ENCODE results near the gene OR10A7. TPM values are rescaled to one million over a fixed set of nuclear protein-coding genes. Genes with fewer than 3 reads are reported as not detected.

OR10A7 gene
- total RNA-seq, 1 donor from 2014 or later, result not detected

DNA sequence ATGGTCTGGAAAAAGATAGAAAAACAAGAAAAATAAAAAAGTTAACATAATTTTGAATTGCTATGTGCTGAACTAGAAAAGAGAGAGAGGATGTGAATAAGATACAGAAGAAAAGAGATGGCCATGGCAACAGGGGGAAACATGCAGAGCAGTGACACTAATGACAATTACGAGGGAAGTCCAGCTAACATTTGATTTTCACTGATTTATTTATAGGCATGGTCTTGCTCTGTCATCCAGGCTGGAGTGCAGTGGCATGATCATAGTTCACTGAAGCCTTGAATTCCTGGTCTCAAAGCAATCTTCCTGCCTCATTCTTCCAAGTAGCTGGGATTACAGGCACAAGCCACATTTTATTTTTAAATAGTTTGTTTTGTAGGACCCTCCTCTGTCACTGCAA lies 25.3 kb downstream of the OR10A7 start:
- Mint-ChIP-seq H3K4me3 (ENCODE audit: unreplicated experiment) (no peak overlapping the region), H3K9me3 (ENCODE audit: low read depth) (no peaks in the 10 kb centered on the region), H3K27ac (ENCODE audit: unreplicated experiment) (no peak overlapping the region), H3K27me3 (ENCODE audit: low read depth) (peaks cover 14% of the 10 kb centered on the region), H3K36me3 (ENCODE audit: low read depth) (no peaks in the 10 kb centered on the region), H3K4me1 (ENCODE audit: low read depth) (no peaks in the 10 kb centered on the region)
- no peak for DNase-seq (ENCODE audit: low spot score)
- TF ChIP-seq, protein P1, sequence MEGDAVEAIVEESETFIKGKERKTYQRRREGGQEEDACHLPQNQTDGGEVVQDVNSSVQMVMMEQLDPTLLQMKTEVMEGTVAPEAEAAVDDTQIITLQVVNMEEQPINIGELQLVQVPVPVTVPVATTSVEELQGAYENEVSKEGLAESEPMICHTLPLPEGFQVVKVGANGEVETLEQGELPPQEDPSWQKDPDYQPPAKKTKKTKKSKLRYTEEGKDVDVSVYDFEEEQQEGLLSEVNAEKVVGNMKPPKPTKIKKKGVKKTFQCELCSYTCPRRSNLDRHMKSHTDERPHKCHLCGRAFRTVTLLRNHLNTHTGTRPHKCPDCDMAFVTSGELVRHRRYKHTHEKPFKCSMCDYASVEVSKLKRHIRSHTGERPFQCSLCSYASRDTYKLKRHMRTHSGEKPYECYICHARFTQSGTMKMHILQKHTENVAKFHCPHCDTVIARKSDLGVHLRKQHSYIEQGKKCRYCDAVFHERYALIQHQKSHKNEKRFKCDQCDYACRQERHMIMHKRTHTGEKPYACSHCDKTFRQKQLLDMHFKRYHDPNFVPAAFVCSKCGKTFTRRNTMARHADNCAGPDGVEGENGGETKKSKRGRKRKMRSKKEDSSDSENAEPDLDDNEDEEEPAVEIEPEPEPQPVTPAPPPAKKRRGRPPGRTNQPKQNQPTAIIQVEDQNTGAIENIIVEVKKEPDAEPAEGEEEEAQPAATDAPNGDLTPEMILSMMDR (IDR thresholded peaks at IDR 0.05), result no peak

DNA sequence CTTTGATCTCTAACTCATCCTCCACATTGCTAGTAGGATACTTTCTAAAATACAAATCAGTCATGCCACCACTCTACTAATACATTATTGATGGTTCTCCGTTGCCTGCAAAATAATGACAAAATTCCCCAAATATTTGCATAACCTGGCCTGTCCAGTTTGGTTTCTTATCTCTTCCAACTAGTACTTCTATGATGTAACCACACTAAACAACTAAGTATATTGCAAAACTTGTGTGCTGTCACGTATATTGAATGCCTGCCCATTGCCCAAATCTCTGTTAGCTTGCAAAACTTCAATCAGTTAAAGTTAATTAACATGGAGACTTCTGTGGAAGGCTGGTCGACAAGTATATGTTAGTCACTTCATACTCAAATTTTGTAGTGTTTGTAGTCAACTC lies 30.1 kb downstream of the OR10A7 start:
- Mint-ChIP-seq H3K9me3 (ENCODE audit: low read depth) (no peaks in the 10 kb centered on the region), H3K27ac (ENCODE audit: unreplicated experiment) (no peak overlapping the region), H3K4me3 (ENCODE audit: unreplicated experiment) (no peak overlapping the region), H3K27me3 (ENCODE audit: low read depth) (peaks cover 11% of the 10 kb centered on the region), H3K4me1 (ENCODE audit: low read depth) (no peaks in the 10 kb centered on the region), H3K36me3 (ENCODE audit: low read depth) (no peaks in the 10 kb centered on the region)
- DNase-seq (ENCODE audit: low spot score), result no peak
- TF ChIP-seq, protein P1 (IDR thresholded peaks at IDR 0.05), result no peak

DNA sequence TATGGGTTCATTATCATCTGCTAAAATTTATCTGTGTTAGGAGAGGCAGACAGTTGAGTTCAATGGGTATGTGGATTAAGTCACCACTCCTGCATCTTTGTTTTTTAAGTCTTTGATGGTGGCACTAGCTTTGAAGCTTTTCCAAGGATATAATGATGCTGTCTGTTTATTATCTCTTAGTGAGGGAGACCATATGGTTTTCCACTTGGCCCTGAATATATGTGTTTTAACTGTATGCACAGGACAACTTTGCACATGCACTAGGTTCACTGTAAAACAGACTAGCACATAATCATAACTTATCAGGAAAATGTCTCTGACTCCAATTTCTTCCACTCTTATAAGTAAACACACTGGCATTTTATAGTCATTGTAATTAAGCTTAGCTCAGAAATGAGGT lies 32.5 kb downstream of the OR10A7 start:
- Mint-ChIP-seq H3K4me1 (ENCODE audit: low read depth) (no peaks in the 10 kb centered on the region), H3K36me3 (ENCODE audit: low read depth) (no peaks in the 10 kb centered on the region), H3K27me3 (ENCODE audit: low read depth) (peaks cover 5% of the 10 kb centered on the region), H3K9me3 (ENCODE audit: low read depth) (peaks cover 3% of the 10 kb centered on the region), H3K27ac (ENCODE audit: unreplicated experiment) (no peak overlapping the region), H3K4me3 (ENCODE audit: unreplicated experiment) (no peak overlapping the region)
- TF ChIP-seq, protein P1 (IDR thresholded peaks at IDR 0.05), result no peak
- DNase-seq (ENCODE audit: low spot score), result no peak

DNA sequence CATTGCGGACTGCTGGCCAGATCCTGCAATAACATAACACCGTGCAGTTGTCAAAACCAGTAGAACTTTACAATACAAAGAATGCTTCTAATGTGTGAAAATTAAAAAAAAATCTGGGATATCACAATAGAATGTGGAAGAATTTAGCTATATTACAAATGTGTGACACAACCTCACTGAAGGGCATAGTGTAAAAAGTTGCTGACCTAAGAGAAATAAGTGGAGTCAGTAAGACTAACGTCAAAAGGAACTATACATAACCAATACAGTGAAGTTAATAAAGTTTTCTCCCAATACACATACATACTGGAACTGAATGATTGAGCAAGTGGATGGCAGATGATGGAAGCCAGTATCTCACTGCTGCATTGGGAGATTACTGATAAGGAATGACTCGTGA lies 36.0 kb downstream of the OR10A7 start:
- no peak for DNase-seq (ENCODE audit: low spot score)
- H3K4me3 Mint-ChIP-seq (ENCODE audit: unreplicated experiment), result no peak overlapping the region
- H3K27ac Mint-ChIP-seq (ENCODE audit: unreplicated experiment), result no peak overlapping the region
- TF ChIP-seq, protein P1 (IDR thresholded peaks at IDR 0.05), result no peak
- no peaks in the 10 kb centered on the region for H3K4me1 Mint-ChIP-seq (ENCODE audit: low read depth)
- H3K9me3 Mint-ChIP-seq (ENCODE audit: low read depth), result peaks cover 3% of the 10 kb centered on the region
- H3K27me3 Mint-ChIP-seq (ENCODE audit: low read depth), result peaks cover 5% of the 10 kb centered on the region
- no peaks in the 10 kb centered on the region for H3K36me3 Mint-ChIP-seq (ENCODE audit: low read depth)

DNA sequence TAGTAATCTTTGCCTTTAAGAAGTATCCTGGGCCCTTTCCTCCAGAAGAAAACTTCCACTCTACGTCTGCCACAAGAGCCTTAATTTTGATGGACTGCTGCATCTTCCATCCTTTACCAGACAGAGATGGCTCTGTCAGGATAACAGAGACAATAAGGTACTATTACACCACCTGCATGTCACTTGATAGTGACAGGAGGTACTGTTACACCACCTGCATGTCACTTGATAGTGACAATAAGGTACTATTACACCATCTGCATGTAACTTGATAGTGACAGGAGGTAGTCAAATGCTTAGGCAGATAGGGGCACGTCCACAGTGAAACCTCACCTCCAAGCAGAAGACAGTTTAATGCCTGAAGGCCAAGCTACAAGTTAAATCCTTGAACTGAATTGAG lies 37.5 kb downstream of the OR10A7 start:
- H3K27ac Mint-ChIP-seq (ENCODE audit: unreplicated experiment), result no peak overlapping the region
- peaks cover 9% of the 10 kb centered on the region for H3K27me3 Mint-ChIP-seq (ENCODE audit: low read depth)
- H3K9me3 Mint-ChIP-seq (ENCODE audit: low read depth), result peaks cover 3% of the 10 kb centered on the region
- no peak overlapping the region for H3K4me3 Mint-ChIP-seq (ENCODE audit: unreplicated experiment)
- no peaks in the 10 kb centered on the region for H3K4me1 Mint-ChIP-seq (ENCODE audit: low read depth)
- H3K36me3 Mint-ChIP-seq (ENCODE audit: low read depth), result no peaks in the 10 kb centered on the region
- no peak for DNase-seq (ENCODE audit: low spot score)
- TF ChIP-seq, protein P1 (IDR thresholded peaks at IDR 0.05), result no peak

Other genes starting within 250 kb of the OR10A7 start
- gene TESPA1, start 236.3 kb upstream of the OR10A7 start, total RNA-seq, result not detected in 3 replicates
- gene NEUROD4, start 201.1 kb upstream of the OR10A7 start, total RNA-seq, result not detected in 3 replicates
- not detected in 3 replicates for gene OR9K2, start 94.6 kb upstream of the OR10A7 start, total RNA-seq
- gene OR6C74, start 23.6 kb downstream of the OR10A7 start, total RNA-seq, result not detected in 3 replicates
- not detected in 3 replicates for gene OR6C6, start 75.5 kb downstream of the OR10A7 start, total RNA-seq
- gene OR6C1, start 93.3 kb downstream of the OR10A7 start, total RNA-seq, result not detected in 3 replicates
- not detected in 3 replicates for gene OR6C3, start 109.7 kb downstream of the OR10A7 start, total RNA-seq
- gene OR6C75, start 141.9 kb downstream of the OR10A7 start, total RNA-seq, result not detected in 3 replicates
- not detected in 3 replicates for gene OR6C65, start 179.5 kb downstream of the OR10A7 start, total RNA-seq
- gene OR6C76, start 205.2 kb downstream of the OR10A7 start, total RNA-seq, result not detected in 3 replicates
- gene OR6C2, start 223.1 kb downstream of the OR10A7 start, total RNA-seq, result not detected in 3 replicates
- not detected in 3 replicates for gene OR6C70, start 249.1 kb downstream of the OR10A7 start, total RNA-seq

Measured in chondrocyte (in vitro differentiated cells).